ENCODE results near the gene SLC1A3.

DNA sequence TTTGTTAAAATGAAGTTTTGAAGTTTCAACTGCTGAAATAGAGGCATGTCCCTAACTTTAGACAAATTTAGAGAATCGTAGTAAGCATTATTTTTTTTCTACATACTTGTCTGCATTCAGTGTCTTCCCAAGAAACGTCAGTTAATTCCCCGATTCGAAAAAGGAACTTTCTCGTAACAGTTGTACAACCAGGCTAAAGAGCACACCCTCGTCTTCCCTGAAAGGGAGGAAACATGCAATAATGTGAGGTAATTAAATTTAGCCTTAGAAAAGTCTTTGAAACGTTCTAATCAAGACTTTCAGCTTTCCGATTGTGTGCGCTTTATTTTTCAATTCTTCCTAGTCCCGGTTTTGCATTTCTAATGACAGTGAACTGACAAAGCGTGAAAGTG is 374 bp upstream of the SLC1A3 start:
- TF ChIP-seq POLR2AphosphoS5 (IDR thresholded peaks at IDR 0.05) (no peak), POLR2A (IDR thresholded peaks at IDR 0.05) (no peak)
- TF ChIP-seq, protein P1, sequence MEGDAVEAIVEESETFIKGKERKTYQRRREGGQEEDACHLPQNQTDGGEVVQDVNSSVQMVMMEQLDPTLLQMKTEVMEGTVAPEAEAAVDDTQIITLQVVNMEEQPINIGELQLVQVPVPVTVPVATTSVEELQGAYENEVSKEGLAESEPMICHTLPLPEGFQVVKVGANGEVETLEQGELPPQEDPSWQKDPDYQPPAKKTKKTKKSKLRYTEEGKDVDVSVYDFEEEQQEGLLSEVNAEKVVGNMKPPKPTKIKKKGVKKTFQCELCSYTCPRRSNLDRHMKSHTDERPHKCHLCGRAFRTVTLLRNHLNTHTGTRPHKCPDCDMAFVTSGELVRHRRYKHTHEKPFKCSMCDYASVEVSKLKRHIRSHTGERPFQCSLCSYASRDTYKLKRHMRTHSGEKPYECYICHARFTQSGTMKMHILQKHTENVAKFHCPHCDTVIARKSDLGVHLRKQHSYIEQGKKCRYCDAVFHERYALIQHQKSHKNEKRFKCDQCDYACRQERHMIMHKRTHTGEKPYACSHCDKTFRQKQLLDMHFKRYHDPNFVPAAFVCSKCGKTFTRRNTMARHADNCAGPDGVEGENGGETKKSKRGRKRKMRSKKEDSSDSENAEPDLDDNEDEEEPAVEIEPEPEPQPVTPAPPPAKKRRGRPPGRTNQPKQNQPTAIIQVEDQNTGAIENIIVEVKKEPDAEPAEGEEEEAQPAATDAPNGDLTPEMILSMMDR (IDR thresholded peaks at IDR 0.05): no peak

Data from prostate gland (tissue), 2 donors.